GM21786 (cell line): ENCODE data around the gene FBXO4.
"Not testable (repeated sequence)": the region's sequence is repeated elsewhere in the genome, so short reads cannot be mapped to it uniquely, and the experiment has no call there.

Experiments
- ATAC-seq: cut with Tn5 transposase; IDR thresholded peaks from one replicate; pipeline ENCODE4 v1.9.1; 2021; ENCODE audit not compliant: unreplicated experiment

Gene FBXO4

GRCh38 chr5:41980870-41981269 lies 55.8 kb downstream of the FBXO4 start:
- no peak for ATAC-seq

DNA sequence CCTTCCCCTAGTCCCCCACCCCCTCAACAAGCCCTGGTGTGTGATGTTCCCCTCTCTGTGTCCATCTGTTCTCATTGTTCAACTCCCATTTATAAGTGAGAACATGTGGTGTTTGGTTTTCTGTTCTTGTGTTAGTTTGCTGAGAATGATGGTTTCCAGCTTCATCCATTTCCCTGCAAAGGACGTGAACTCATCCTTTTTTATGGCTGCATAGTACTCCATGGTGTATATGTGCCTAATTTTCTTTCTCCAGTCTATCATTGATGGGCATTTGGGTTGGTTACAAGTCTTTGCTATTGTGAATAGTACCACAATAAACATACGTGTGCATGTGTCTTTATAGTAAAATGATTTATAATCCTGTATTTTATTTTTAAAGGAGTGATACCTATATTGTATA lies 57.8 kb downstream of the FBXO4 start:
- not testable (repeated sequence) for ATAC-seq

DNA sequence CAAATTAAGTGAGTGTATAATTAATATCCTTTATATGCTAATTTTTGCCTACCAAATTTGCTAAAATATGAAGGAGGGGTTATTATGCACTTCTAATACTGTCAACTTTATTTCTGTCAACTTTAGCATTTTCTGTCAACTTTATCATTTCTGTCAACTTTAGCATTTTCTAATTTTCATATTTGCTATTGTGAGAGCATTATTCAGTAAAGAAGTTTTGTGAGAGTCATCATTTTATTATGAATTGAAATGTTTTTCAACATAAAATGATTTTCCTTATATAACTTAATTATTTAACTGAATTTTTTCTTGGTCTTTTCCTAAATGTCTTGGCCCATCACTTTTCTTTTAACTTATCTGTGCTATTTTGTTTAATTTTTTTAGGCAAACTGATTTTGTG lies 58.2 kb downstream of the FBXO4 start:
- no peak for ATAC-seq

DNA sequence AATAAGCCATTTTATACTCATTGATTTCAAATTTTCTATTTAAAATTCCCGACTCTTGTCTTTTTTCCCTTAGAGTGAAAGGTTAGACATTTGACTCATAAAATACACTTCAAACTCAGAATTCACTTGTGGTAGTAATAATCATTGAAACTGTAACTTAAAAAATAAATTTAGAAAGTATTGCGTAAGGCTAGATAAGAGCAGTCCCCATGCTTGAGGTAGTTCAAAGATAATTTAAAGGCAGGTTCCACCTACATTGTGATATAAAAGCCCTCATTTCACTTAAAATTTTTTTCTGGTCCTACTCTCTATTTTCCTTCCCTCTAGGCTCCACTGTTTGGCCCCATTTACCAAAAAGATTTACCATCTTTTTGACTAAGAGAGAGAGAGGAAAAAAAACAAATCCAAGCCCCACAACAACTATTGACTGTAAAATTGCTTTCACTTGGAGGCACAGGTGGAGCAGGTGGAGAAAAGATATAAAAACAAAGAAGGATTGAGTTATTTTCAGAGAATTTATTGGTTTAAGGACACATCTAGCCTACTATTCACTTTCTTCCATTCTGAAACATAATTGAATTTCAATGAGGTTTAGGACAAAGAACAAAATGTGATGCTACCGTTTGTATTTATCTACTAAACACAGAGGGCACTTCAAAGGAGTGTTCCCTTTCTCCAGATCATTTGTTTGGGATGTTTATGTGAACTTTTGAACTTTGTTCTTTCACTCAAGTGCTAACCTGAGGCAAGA lies 61.0 kb downstream of the FBXO4 start:
- no peak for ATAC-seq
